ENCODE data around the gene ULK4.
"Not testable (repeated sequence)": the region's sequence is repeated elsewhere in the genome, so short reads cannot be mapped to it uniquely, and the experiment has no call there.

ULK4 gene

GRCh38 chr3:41288785-41289184 is 673.1 kb downstream of the ULK4 start:
- Histone ChIP-seq H4K20me1 (ENCODE audit: control insufficient read depth, insufficient read depth, low read depth, low read length) (no peaks in the 10 kb centered on the region), H3F3A (ENCODE audit: control insufficient read depth, insufficient read depth) (no peaks in the 10 kb centered on the region), H3K9me2 (replicated peaks; ENCODE audit: control insufficient read depth, low read length) (no peaks in the 10 kb centered on the region), H3K27me3 (ENCODE audit: control insufficient read depth, low read length) (no peaks in the 10 kb centered on the region), H3K4me3 (ENCODE audit: low read length) (no peak overlapping the region), H3K9me3 (ENCODE audit: control insufficient read depth, insufficient read depth, low read length) (no peaks in the 10 kb centered on the region), H3K4me2 (ENCODE audit: low read length) (no peak overlapping the region), H3K4me1 (ENCODE audit: control insufficient read depth, low read length) (no peaks in the 10 kb centered on the region), H3K36me3 (ENCODE audit: control insufficient read depth, low read length) (no peaks in the 10 kb centered on the region), H3K27ac (ENCODE audit: low read depth, low read length) (no peak overlapping the region), H3K79me2 (ENCODE audit: control insufficient read depth, low read length) (no peaks in the 10 kb centered on the region)
- no peak for TF ChIP-seq EZH2phosphoT487 (IDR thresholded peaks at IDR 0.05; ENCODE audit: borderline replicate concordance, low read length)

GRCh38 chr3:41286305-41286704 is 675.6 kb downstream of the ULK4 start:
- Histone ChIP-seq H3K4me1 (ENCODE audit: control insufficient read depth, low read length) (no peaks in the 10 kb centered on the region), H3F3A (ENCODE audit: control insufficient read depth, insufficient read depth) (no peaks in the 10 kb centered on the region), H3K4me2 (ENCODE audit: low read length) (no peak overlapping the region), H3K9me3 (ENCODE audit: control insufficient read depth, insufficient read depth, low read length) (no peaks in the 10 kb centered on the region), H3K9me2 (replicated peaks; ENCODE audit: control insufficient read depth, low read length) (no peaks in the 10 kb centered on the region), H4K20me1 (ENCODE audit: control insufficient read depth, insufficient read depth, low read depth, low read length) (no peaks in the 10 kb centered on the region), H3K27ac (ENCODE audit: low read depth, low read length) (no peak overlapping the region), H3K36me3 (ENCODE audit: control insufficient read depth, low read length) (no peaks in the 10 kb centered on the region), H3K4me3 (ENCODE audit: low read length) (no peak overlapping the region), H3K27me3 (ENCODE audit: control insufficient read depth, low read length) (no peaks in the 10 kb centered on the region), H3K79me2 (ENCODE audit: control insufficient read depth, low read length) (no peaks in the 10 kb centered on the region)
- TF ChIP-seq EZH2phosphoT487 (IDR thresholded peaks at IDR 0.05; ENCODE audit: borderline replicate concordance, low read length) (no peak), CTCF (IDR thresholded peaks at IDR 0.05; ENCODE audit: low read depth, low read length, poor library complexity, severe bottlenecking) (no peak)

GRCh38 chr3:41284934-41285333 is 677.0 kb downstream of the ULK4 start:
- not testable (repeated sequence) for H3K27ac ChIP-seq (ENCODE audit: low read depth, low read length); H3K4me2 ChIP-seq (ENCODE audit: low read length); H3K36me3 ChIP-seq (ENCODE audit: control insufficient read depth, low read length); H3K79me2 ChIP-seq (ENCODE audit: control insufficient read depth, low read length); H3K9me3 ChIP-seq (ENCODE audit: control insufficient read depth, insufficient read depth, low read length); H3F3A ChIP-seq (ENCODE audit: control insufficient read depth, insufficient read depth); H4K20me1 ChIP-seq (ENCODE audit: control insufficient read depth, insufficient read depth, low read depth, low read length); H3K27me3 ChIP-seq (ENCODE audit: control insufficient read depth, low read length); H3K4me1 ChIP-seq (ENCODE audit: control insufficient read depth, low read length); H3K4me3 ChIP-seq (ENCODE audit: low read length); H3K9me2 ChIP-seq (replicated peaks; ENCODE audit: control insufficient read depth, low read length)

- H3K27ac ChIP-seq (ENCODE audit: low read depth, low read length), result no peak overlapping the region
- H4K20me1 ChIP-seq (ENCODE audit: control insufficient read depth, insufficient read depth, low read depth, low read length), result no peaks in the 10 kb centered on the region
- no peaks in the 10 kb centered on the region for H3K9me2 ChIP-seq (replicated peaks; ENCODE audit: control insufficient read depth, low read length)
- H3F3A ChIP-seq (ENCODE audit: control insufficient read depth, insufficient read depth), result no peaks in the 10 kb centered on the region
- no peaks in the 10 kb centered on the region for H3K79me2 ChIP-seq (ENCODE audit: control insufficient read depth, low read length)
- TF ChIP-seq EZH2phosphoT487 (IDR thresholded peaks at IDR 0.05; ENCODE audit: borderline replicate concordance, low read length) (no peak), CTCF (IDR thresholded peaks at IDR 0.05; ENCODE audit: low read depth, low read length, poor library complexity, severe bottlenecking) (no peak)
- H3K4me2 ChIP-seq (ENCODE audit: low read length), result no peak overlapping the region
- H3K36me3 ChIP-seq (ENCODE audit: control insufficient read depth, low read length), result no peaks in the 10 kb centered on the region
- no peaks in the 10 kb centered on the region for H3K9me3 ChIP-seq (ENCODE audit: control insufficient read depth, insufficient read depth, low read length)
- no peak overlapping the region for H3K4me3 ChIP-seq (ENCODE audit: low read length)
- no peaks in the 10 kb centered on the region for H3K27me3 ChIP-seq (ENCODE audit: control insufficient read depth, low read length)
- no peaks in the 10 kb centered on the region for H3K4me1 ChIP-seq (ENCODE audit: control insufficient read depth, low read length)
Observed at GRCh38 chr3:41277790-41278465, 684.0 kb downstream of the ULK4 start.

Data from DOHH2 (cell line).